HG02938 (cell line): ENCODE measurements around the gene CLIP2.
"Not testable (repeated sequence)": the region's sequence is repeated elsewhere in the genome, so short reads cannot be mapped to it uniquely, and the experiment has no call there.

Experiments
- ATAC-seq: cut with Tn5 transposase; IDR thresholded peaks from one replicate; pipeline ENCODE4 v1.9.1; 2021; ENCODE audit warnings: mild to moderate bottlenecking, moderate library complexity; ENCODE audit not compliant: unreplicated experiment

CLIP2 gene

DNA sequence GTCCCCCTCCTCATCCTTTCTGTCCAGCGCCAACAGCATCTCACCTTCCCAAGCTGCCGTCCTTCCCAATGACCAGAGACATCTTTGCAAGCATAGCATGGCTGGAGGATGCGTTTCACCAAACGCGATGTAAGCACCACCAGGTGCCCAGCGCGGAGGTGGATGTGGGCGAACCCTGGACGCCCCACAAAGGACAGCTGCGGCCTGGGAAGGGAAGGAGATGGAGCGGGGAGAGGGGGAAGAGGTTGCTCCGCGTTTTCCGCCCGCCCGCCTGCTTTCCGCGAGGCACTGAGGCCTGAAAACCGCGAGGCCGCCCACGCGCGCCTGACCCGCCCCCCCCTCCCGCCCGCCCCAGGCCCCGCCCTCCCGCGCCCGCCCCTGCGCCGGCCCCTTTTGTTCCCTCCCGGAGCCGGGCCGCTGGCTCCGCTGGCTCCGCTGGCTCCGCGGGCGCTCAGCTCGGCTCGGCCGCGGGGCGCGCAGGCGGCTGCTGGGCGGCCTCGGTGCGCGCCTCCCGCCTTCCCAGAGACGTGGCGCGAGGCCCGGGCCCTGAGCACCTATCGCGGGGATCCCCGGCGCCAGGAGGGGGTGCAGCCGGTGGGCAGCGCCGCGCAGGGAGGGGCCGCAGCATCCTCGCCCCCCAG, at the start of gene CLIP2:
Gene CLIP2 (plus strand): TSS at position 390 of the 641 bp plus-strand sequence. CDS start 28,140 bp downstream, outside the sequence.
- ATAC-seq: no peak

DNA sequence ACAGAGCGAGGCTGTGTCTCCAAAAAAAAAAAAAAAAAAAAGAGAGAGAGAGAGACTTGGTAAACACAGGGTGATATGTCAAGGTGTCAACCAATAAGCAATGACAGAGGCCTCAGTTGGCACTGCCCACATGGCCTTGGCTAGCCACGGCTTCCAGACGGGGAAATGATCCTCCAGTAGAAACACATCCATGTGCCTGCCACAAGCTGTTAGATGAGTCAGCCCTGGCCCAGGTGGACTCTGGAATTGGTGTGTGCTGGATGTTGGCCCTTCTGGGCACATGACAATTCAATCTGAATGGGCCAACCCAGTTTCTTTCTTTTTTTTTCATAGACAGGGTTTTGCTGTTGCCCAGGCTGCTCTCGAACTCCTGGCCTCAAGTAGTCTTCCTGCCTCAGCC, 48.7 kb upstream of the CLIP2 start:
- ATAC-seq: no peak

DNA sequence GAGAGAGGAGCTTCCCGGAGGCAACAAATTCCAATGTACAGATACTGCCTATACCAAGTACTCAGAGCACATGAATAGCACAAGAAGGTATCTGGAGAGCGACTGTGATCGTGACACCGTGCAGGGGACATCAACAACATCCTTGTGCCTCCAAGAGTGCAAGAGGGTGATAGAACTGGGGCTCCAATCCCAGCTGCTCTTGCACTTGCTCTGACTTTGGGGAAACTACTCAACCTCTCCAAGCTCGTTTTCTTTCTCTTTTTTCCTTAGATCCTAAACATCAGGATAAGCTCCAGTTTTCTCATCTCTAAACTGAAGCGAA, 47.1 kb upstream of the CLIP2 start:
- no peak for ATAC-seq

DNA sequence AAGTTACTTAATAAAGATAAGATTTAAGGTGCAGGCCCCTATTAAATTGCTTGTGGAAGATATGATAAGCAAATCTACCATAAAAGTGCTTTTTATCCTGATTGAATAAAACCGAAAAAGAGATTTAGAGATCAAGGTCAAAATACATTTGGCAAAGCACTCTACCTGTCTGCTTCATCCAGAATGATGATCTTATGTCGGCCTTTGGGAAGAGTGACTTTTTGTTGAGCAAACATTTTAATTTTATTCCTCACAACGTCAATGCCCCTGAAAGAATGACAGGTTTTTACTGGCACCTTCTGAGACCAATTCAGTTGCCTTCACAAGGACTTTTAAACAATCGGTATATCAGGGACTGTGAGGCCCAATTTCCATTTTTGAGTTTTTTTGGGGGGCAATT, 42.7 kb upstream of the CLIP2 start:
- ATAC-seq: no peak

DNA sequence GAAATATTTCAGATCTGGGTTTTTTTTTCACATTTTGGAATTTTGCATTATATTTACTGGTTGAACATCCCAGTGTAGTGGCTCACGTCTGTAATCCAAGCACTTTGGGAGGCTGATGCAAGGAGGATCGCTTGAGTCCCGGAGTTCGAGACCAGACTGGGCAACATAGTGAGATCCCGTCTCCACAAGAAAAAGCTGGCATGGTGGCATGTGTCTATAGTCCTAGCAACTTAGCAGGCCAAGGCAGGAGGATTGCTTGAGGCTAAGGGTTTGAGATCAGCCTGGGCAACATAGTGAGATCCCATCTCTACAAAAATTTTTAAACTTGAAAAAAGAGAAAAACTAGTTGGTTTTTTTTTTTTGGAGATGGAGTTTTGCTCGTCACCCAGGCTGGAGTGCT, 41.1 kb upstream of the CLIP2 start:
- ATAC-seq: no peak

DNA sequence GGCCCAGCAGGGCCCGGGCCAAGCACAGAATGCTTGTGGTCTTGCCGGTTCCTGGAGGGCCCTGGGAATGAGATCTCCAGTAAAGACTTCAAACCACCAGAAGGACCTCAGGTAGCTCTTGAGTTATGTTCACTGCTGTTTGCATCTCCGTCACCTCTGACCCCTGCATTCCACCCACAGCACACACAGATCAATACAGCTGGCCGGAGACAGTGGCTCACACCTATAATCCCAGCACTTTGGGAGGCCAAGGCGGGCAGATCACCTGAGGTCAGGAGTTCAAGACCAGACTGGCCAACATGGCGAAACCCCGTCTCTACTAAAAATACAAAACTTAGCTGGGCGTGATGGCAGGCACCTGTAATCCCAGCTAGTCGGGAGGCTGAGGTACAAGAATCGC, 40.1 kb upstream of the CLIP2 start:
- not testable (repeated sequence) for ATAC-seq

DNA sequence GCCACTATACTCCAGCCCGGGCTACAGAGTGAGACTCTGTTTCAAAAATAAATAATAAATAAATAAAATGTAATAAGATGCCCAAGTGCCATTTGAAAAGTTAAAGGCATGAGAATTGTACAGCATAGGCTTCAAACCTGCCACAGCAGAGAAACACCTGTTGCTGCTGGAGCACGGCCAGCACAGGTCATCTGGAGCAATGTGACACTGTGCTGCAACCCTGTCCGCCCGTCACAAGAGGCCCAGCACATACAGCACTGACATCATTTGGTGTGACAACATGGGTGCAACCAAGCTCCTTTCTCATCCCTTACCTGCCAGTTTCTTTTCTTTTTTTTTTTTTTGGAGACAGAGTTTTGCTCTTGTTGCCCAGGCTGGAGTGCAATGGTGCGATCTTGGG, 36.3 kb upstream of the CLIP2 start:
- no peak for ATAC-seq

DNA sequence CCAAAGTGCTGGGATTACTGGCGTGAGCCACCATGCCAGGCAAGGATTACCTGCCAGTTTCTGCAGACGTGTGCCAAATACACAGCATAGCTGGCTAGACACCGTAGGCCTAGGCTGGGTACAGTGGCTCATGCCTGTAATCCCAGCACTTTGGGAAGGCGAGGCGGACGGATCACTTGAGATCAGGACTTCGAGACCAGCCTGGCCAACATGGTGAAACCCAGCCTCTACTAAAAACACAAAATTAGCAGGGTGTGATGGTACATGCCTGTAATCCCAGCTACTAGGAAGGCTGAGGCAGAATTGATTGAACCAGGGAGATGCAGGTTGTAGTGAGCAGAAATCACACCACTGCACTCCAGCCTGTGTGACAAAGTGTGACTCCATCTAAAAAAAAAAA, 35.9 kb upstream of the CLIP2 start:
- no peak for ATAC-seq

DNA sequence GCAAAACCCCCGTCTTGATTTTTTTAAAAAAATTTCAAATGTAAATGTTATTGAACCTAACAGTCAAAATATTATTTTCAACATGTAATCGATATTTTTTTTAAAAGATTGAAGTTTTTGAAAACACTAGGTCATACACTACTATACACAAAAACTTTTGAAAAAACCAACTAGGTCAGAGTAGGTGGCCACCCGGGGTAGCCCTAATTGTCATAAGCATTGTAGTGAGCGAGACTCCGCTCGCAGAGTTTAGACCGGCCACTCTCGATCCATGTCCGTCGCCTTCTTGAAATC, 35.4 kb upstream of the CLIP2 start:
- ATAC-seq: peak; percentile 16

DNA sequence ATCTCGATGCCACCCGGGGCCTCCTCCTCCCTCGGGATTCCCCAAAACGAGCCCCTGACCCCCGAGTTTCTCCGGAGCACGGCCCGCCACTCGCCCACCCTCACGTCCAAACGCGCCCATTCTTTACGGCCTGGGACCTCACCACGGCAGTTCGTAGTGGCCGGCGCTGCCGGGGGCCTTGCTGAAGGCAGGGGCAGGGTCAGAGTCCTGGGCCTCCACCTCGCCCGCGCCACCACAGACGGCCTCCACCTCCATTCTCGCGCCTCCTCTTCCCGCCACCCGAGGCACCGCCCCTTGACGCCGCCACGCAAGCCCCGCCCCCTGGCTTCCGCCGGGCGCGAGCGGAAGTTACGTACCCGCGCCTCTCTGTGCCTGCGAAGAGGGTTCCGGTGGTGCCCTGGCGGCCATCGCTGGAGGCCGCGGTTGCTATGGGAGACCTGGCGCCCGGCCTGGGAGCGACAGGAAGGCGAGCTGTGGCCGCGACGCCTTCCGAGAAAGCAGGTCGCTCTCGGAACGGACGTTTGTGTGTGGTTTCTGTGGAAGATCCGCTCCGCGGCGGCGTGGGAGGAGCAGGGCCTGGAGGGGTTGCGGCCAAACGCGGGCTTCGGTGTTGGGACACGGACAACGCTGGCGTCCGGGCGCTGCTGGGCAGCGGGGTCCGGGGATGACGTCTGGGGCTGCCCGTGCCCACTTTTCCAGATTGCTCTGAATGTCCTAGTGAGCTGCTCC, 34.9 kb upstream of the CLIP2 start, which contains the start of gene RFC2:
Gene RFC2 (minus strand): TSS at position 271 of the 729 bp plus-strand sequence. CDS start 16 bp downstream, at position 255.
- ATAC-seq: peak; percentile 87

DNA sequence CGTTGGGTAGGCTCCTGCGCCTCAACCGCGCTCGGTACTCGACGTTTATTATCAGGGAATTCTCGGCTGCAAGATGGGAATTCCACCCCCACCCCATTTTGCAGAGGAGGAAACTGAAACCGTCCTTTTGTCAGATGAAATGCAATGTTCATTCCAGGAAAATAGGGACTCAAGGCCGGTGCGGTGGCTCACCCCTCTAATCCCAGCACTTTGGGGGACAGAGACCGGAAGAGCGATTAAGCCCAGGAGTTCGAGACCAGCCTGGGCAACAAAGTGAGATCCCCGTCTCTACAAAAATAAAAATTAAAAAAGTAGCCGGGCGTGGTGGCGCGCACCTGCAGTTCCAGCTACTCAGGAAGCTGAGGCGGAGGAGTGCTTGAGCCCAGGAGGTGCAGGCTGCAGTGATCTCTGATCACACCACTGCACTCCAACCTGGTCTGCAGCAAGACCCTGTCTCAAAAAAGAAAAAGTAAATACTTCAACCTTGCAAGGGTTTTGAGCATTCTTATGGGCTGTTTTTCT, 34.3 kb upstream of the CLIP2 start:
- ATAC-seq: no peak

DNA sequence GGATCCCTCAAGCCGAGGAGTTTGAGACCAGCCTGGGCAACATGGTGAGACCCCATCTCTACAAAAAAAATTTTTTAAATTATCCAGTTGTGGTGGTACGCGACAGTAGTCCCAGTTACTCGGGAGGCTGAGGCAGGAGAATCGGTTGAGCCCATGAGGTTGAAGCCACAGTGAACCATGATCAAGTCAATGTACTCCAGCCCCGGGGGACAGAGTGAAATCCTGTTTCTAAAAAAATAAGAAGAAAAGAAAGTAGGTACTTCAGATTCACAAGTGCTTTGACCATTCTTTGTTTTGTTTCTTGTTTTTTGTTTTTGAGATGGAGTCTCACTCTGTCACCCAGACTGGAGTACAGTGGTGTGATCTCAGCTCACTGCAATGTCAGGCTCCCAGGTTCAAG, 33.7 kb upstream of the CLIP2 start:
- ATAC-seq: not testable (repeated sequence)

DNA sequence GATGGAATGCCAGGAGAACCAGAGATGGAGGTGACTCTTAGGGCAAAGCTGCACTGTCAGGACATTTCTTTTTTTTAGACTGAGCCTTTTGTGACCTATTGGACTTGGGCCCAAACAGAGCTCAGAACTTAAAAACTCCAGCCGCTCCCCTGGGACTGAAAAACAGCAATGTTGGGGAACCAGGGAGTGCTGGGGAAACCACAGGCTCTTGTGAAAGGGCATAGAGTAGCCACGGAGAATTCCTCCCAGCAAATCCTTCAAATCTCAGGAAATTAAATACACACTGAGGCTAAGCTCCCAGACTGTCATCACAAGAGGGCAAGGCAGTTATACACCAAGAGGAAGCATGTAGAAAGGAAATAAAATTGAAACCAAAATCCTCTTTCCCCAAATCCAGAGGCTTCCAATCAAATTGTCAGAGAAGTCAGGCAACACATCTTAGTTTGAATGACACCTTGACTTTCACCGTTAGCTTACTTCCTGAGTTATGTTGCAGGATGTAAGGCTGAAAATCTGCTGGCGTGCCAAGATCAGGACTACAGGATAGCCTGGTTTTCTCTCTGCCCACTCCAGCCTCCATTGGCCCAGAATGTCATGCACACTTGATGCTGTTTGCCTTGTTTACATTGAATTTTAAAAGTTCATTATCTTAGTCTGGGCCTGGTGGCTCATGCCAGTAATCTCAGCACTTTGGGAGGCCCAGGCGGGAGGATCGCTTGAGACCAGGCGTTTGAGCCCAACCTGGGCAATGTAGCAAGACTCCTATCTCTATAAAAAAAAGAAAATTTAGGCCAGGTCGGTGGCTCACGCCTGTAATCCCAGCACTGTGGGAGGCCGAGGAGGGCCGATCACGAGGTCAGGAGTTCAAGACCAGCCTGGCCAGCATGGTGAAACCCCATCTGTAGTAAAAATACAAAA, 32.5 kb upstream of the CLIP2 start:
- no peak for ATAC-seq

DNA sequence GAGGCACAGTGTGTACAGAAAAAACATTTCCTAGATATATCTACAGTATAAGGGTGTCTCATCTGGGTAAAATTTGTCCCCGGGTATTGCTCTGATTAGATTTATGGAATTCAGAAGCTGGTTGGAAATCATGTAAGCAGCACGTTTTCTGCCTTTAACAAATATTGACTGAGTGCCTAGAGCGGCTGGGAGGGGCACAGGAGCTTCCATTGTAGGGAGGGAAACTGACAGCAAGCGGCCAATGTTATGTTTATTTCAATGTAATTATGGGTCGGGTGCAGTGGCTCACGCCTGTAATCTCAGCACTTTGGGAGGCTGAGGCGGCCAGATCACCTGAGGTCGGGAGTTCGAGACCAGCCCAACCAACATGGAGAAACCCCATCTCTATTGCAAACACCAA, 30.6 kb upstream of the CLIP2 start:
- no peak for ATAC-seq

DNA sequence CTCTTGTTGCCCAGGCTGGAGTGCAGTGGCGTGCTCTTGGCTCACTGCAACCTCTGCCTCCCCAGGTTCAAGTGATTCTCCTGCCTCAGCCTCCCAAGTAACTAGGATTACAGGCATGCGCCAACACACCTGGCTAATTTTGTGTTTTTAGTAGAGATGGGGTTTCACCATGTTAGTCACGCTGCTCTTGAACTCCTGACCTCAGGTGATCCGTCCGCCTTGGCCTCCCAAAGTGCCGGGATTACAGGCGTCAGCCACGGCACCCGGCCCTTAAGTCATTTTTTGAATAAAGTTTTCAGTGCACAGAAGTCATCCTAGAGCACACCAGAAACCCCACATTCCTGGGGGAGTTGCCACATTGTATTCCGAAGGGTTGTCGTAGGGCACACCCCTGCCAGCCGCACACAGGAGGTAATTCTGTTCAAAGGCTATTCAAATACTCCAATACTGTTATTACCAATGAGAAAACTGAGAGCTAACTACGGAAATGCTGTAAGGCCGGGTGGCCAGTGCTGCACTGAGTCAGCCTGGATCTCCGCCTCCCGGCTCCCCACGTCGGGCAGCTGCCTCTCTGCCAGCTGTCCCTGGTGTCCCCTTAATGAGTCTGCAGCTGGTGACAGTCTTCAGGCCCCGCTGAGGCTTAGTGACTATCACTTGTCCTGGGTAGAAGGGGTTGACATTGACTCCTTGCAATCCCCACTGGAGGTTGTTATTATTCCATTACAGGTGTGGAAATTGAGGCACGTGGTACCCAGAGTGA, 26.4 kb upstream of the CLIP2 start:
- no peak for ATAC-seq

DNA sequence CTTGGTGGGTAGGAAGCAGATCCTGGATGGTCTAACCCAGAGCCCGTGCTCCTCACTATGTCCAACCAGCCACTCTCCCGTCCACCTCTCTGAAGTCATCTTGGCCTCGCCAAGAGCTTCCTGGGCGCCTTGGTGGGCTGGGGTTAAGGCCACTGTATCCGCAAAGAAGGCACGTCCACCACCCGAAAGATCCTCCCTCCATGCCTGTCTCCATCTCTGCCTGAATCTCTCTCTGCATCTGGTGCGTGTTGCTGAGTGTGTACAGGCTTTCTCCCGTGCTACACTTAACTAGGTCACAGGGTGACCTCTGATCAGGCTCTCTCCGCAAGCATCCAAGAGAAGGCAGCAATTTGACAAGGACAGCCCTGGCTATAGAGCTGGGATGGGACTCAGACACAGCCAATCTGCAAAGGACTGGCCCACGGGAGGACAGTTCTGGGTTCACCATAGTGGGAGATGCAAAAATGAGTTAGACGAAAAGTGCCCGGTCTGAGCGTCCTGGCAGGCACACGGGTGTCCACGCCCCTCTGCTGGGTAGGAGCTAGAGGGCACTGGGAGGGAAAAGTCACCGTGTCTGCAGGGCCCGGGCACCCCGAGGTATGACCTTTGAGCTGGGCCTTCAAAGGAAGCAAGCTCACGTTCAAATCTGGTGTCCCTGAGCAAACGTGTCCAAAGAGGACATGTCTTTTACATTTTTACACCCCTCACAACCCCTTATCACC, 25.6 kb upstream of the CLIP2 start:
- ATAC-seq: no peak

DNA sequence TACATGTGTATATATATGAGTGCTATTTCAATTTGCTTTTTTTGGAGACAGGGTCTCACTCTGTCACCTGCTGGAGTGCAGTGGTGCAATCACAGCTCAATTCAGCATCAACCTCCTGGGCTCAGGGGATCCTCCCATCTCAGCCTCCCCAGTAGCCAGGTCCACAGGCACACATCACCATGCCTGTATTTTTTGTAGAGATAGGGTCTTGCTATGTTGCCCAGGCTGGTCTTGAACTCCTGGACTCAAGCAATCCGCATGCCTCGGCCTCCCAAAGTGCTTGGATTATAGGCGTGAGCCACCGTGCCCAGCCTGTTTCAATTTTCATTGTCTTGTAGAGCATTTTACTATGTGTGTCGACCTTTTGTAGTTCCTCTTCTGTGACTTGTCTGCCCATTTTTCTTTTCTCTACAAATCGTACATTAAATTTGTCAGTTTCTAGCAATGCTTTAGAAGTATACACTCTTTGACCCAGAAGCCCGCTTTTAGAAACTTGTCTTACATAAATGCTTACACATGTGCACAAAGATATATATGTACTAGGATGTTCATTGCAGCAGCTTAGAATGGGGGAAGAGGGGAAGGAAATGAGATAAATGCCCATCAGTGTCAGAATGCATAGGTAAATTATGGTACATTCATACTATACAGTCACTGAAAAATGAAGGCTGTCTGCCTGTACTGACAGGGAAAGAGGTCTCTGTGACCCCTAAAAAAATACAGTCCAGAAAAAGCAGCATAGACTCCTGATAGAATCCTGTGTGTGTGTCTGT, 22.8 kb upstream of the CLIP2 start:
- no peak for ATAC-seq

DNA sequence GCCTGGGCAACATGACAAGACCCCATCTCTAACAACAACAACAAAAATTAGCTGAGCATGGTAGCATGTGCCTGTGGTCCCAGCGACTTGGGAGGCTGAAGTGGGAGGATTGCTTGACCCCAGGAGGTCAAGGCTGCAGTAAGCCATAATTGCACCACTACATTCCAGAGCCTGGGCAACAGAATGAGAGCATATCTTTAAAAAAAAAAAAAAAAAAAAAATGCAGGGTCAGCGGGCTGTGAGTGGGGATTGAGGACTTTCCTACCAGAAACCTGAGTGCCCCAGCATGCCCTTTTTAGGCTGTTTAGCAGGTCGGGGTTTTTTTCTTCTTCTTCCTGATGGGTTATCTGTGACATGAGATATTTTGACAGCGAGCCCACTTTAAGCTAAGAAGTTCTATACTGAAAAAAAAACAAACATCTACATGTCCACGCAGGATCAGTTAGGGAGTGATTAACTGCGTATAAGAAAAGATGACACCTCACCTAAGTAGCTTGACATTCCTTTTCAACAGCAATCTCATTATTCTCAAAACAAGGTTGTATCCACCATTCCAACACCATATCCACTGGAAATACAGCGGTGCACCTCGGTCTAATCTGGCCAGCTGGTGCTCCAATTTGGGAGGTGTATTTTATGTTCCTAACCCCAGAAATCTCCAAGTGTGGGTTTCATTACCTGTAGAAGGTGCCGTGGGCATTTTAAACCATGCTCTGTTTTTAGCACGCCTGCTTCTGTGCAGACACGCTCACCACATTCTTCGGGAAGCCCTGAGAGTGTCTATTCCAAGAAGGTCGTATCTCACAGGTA, 21.2 kb upstream of the CLIP2 start:
- ATAC-seq: no peak
